ENCODE results near the gene CD300H.
"Not testable (repeated sequence)": the region's sequence is repeated elsewhere in the genome, so short reads cannot be mapped to it uniquely, and the experiment has no call there.

CD300H gene

GRCh38 chr17:74569020-74570003 lies 2.0 kb upstream of the CD300H start:
- no peak overlapping the region for H3K4me3 ChIP-seq (ENCODE audit: low read depth in 1 of 2, low read length in 2 of 2)
- no peak overlapping the region for H3K27ac ChIP-seq (ENCODE audit: low read depth, low read length)
- no peaks in the 10 kb centered on the region for H3K36me3 ChIP-seq (ENCODE audit: control insufficient read depth in 1 of 2, insufficient read depth in 2 of 2, low read length in 2 of 2)
- no peak overlapping the region for H3K9ac ChIP-seq (ENCODE audit: low read depth in 1 of 2, low read length in 2 of 2)
- H3K4me1 ChIP-seq (ENCODE audit: control insufficient read depth in 1 of 2, insufficient read depth in 2 of 2, low read length in 2 of 2): peaks cover 0 to 10% of the 10 kb centered on the region in 2 donors
- H3K27me3 ChIP-seq (ENCODE audit: control insufficient read depth in 1 of 2, insufficient read depth in 2 of 2, low read length in 2 of 2): peaks cover 2 to 7% of the 10 kb centered on the region in 2 donors
- H3K9me3 ChIP-seq (ENCODE audit: control insufficient read depth in 1 of 2, low read length in 2 of 2): no peaks in the 10 kb centered on the region

DNA sequence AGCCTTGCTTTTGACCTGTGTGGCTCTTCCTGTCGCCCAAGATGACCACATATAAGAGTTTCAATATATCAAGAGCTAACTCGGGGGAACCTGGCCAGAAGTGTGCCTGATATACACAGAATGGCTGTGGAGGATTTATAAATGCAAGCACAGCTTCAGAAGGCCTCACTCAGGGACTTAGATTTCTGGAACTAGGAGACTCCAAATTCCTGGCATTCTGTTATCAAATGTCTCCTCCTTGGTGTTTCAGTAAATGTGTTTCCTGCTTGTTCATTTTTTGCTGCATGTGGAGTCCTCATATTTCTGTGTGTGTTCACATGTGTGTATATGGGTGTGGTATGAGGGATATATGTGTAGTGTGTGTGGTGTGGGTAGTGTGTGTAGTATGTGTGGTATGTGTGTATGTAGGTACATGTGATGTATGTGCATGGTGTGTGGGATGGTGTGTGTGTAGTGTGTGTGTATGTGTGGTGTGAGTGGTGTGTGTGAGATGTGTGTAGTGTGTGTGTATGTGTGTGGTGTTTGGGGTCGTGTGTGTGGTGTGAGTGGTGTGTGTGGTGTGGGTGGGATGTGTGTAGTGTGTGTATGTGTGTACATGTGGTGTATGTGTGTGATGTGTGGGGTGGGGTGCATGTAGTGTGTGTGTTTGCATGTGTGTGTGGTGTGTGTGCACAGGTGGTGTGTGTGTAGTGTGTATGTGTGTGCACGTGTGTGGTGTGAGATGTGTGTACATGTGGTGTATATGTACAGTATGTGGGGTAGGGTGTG lies 981 bp upstream of the CD300H start:
- Histone ChIP-seq H3K9ac (ENCODE audit: low read depth in 1 of 2, low read length in 2 of 2) (no peak overlapping the region), H3K27me3 (ENCODE audit: control insufficient read depth in 1 of 2, insufficient read depth in 2 of 2, low read length in 2 of 2) (peaks cover 0 to 10% of the 10 kb centered on the region in 2 donors), H3K4me3 (ENCODE audit: low read depth in 1 of 2, low read length in 2 of 2) (no peak overlapping the region), H3K4me1 (ENCODE audit: control insufficient read depth in 1 of 2, insufficient read depth in 2 of 2, low read length in 2 of 2) (peaks cover 0 to 10% of the 10 kb centered on the region in 2 donors), H3K9me3 (ENCODE audit: control insufficient read depth in 1 of 2, low read length in 2 of 2) (no peaks in the 10 kb centered on the region), H3K27ac (ENCODE audit: low read depth, low read length) (no peak overlapping the region), H3K36me3 (ENCODE audit: control insufficient read depth in 1 of 2, insufficient read depth in 2 of 2, low read length in 2 of 2) (no peaks in the 10 kb centered on the region)

GRCh38 chr17:74566132-74566753 lies 1.1 kb downstream of the CD300H start:
- no peak overlapping the region for H3K9ac ChIP-seq (ENCODE audit: low read depth in 1 of 2, low read length in 2 of 2)
- H3K36me3 ChIP-seq (ENCODE audit: control insufficient read depth in 1 of 2, insufficient read depth in 2 of 2, low read length in 2 of 2): no peaks in the 10 kb centered on the region
- no peak overlapping the region for H3K4me3 ChIP-seq (ENCODE audit: low read depth in 1 of 2, low read length in 2 of 2)
- peaks cover 0 to 14% of the 10 kb centered on the region in 2 donors for H3K27me3 ChIP-seq (ENCODE audit: control insufficient read depth in 1 of 2, insufficient read depth in 2 of 2, low read length in 2 of 2)
- no peak overlapping the region for H3K27ac ChIP-seq (ENCODE audit: low read depth, low read length)
- peaks cover 0 to 10% of the 10 kb centered on the region in 2 donors for H3K4me1 ChIP-seq (ENCODE audit: control insufficient read depth in 1 of 2, insufficient read depth in 2 of 2, low read length in 2 of 2)
- H3K9me3 ChIP-seq (ENCODE audit: control insufficient read depth in 1 of 2, low read length in 2 of 2): no peaks in the 10 kb centered on the region

GRCh38 chr17:74565126-74565525 lies 2.2 kb downstream of the CD300H start:
- Histone ChIP-seq H3K27me3 (ENCODE audit: control insufficient read depth in 1 of 2, insufficient read depth in 2 of 2, low read length in 2 of 2) (peaks cover 0 to 14% of the 10 kb centered on the region in 2 donors), H3K9ac (ENCODE audit: low read depth in 1 of 2, low read length in 2 of 2) (no peak overlapping the region)

DNA sequence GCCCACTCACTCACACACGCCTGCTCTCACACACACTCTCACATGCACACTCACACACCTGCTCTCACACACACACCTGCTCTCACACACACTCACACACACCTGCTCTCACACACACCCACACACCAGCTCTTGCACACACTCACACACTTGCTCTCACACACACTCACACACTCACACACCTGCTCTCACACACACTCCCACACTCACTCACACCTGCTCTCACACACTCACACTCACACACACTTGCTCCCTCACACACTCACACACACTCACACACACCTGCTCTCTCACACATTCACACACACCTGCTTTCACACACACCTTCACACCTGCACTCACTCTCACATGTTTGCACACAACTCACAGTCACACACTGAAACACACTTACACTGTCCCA lies 4.0 kb downstream of the CD300H start:
- H3K9me3 ChIP-seq (ENCODE audit: control insufficient read depth in 1 of 2, low read length in 2 of 2): no peaks in the 10 kb centered on the region
- H3K4me3 ChIP-seq (ENCODE audit: low read depth in 1 of 2, low read length in 2 of 2): no peak overlapping the region
- H3K36me3 ChIP-seq (ENCODE audit: control insufficient read depth in 1 of 2, insufficient read depth in 2 of 2, low read length in 2 of 2): no peaks in the 10 kb centered on the region
- no peak overlapping the region for H3K9ac ChIP-seq (ENCODE audit: low read depth in 1 of 2, low read length in 2 of 2)
- no peak overlapping the region for H3K27ac ChIP-seq (ENCODE audit: low read depth, low read length)
- peaks cover 0 to under 1% of the 10 kb centered on the region in 2 donors for H3K4me1 ChIP-seq (ENCODE audit: control insufficient read depth in 1 of 2, insufficient read depth in 2 of 2, low read length in 2 of 2)
- peaks cover 0 to 12% of the 10 kb centered on the region in 2 donors for H3K27me3 ChIP-seq (ENCODE audit: control insufficient read depth in 1 of 2, insufficient read depth in 2 of 2, low read length in 2 of 2)

More at GRCh38 chr17:74565126-74565525, 2.2 kb downstream of the CD300H start:
- Histone ChIP-seq H3K4me3 (ENCODE audit: low read depth in 1 of 2, low read length in 2 of 2) (no peak overlapping the region), H3K4me1 (ENCODE audit: control insufficient read depth in 1 of 2, insufficient read depth in 2 of 2, low read length in 2 of 2) (peaks cover 0 to 10% of the 10 kb centered on the region in 2 donors), H3K9me3 (ENCODE audit: control insufficient read depth in 1 of 2, low read length in 2 of 2) (no peaks in the 10 kb centered on the region), H3K36me3 (ENCODE audit: control insufficient read depth in 1 of 2, insufficient read depth in 2 of 2, low read length in 2 of 2) (no peaks in the 10 kb centered on the region), H3K27ac (ENCODE audit: low read depth, low read length) (no peak overlapping the region)

DNA sequence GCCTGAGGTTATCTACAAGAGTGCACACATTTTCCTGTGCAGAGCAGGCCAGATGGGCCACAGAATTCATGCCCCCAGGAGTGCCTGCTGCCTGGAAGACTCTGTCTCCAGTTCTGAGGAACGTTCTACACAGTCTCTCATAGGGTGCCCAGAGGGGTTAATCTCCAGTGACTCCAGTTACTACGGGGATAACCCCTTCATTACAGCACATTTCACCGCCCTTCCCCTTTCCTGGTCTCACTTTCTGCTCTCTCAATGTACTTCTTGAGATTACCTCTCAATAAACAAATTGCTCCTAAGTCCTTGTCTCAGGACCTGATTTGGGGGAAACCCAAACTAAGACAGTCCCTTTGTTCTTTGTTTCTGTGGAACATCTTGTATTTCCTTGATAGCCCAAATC lies 5.7 kb downstream of the CD300H start:
- Histone ChIP-seq H3K36me3 (ENCODE audit: control insufficient read depth in 1 of 2, insufficient read depth in 2 of 2, low read length in 2 of 2) (no peaks in the 10 kb centered on the region), H3K27me3 (ENCODE audit: control insufficient read depth in 1 of 2, insufficient read depth in 2 of 2, low read length in 2 of 2) (peaks cover 0 to 7% of the 10 kb centered on the region in 2 donors), H3K27ac (ENCODE audit: low read depth, low read length) (no peak overlapping the region), H3K9ac (ENCODE audit: low read depth in 1 of 2, low read length in 2 of 2) (no peak overlapping the region), H3K4me3 (ENCODE audit: low read depth in 1 of 2, low read length in 2 of 2) (no peak overlapping the region), H3K9me3 (ENCODE audit: control insufficient read depth in 1 of 2, low read length in 2 of 2) (no peaks in the 10 kb centered on the region), H3K4me1 (ENCODE audit: control insufficient read depth in 1 of 2, insufficient read depth in 2 of 2, low read length in 2 of 2) (no peaks in the 10 kb centered on the region)

- Histone ChIP-seq H3K4me1 (ENCODE audit: control insufficient read depth in 1 of 2, insufficient read depth in 2 of 2, low read length in 2 of 2) (no peaks in the 10 kb centered on the region), H3K36me3 (ENCODE audit: control insufficient read depth in 1 of 2, insufficient read depth in 2 of 2, low read length in 2 of 2) (no peaks in the 10 kb centered on the region), H3K9ac (ENCODE audit: low read depth in 1 of 2, low read length in 2 of 2) (no peak overlapping the region), H3K27me3 (ENCODE audit: control insufficient read depth in 1 of 2, insufficient read depth in 2 of 2, low read length in 2 of 2) (peaks cover 0 to 7% of the 10 kb centered on the region in 2 donors), H3K9me3 (ENCODE audit: control insufficient read depth in 1 of 2, low read length in 2 of 2) (no peaks in the 10 kb centered on the region), H3K4me3 (ENCODE audit: low read depth in 1 of 2, low read length in 2 of 2) (no peak overlapping the region), H3K27ac (ENCODE audit: low read depth, low read length) (no peak overlapping the region)
These were observed 8.3 kb downstream of the CD300H start for GRCh38 chr17:74558882-74559519.

GRCh38 chr17:74558402-74558801 lies 8.9 kb downstream of the CD300H start:
- not testable (repeated sequence) for H3K36me3 ChIP-seq (ENCODE audit: control insufficient read depth in 1 of 2, insufficient read depth in 2 of 2, low read length in 2 of 2); H3K27me3 ChIP-seq (ENCODE audit: control insufficient read depth in 1 of 2, insufficient read depth in 2 of 2, low read length in 2 of 2); H3K9me3 ChIP-seq (ENCODE audit: control insufficient read depth in 1 of 2, low read length in 2 of 2); H3K4me1 ChIP-seq (ENCODE audit: control insufficient read depth in 1 of 2, insufficient read depth in 2 of 2, low read length in 2 of 2); H3K4me3 ChIP-seq (ENCODE audit: low read depth in 1 of 2, low read length in 2 of 2); H3K9ac ChIP-seq (ENCODE audit: low read depth in 1 of 2, low read length in 2 of 2); H3K27ac ChIP-seq (ENCODE audit: low read depth, low read length)

GRCh38 chr17:74555427-74555940 lies 11.8 kb downstream of the CD300H start:
- H3K27ac ChIP-seq (ENCODE audit: low read depth, low read length): no peak overlapping the region
- H3K36me3 ChIP-seq (ENCODE audit: control insufficient read depth in 1 of 2, insufficient read depth in 2 of 2, low read length in 2 of 2): no peaks in the 10 kb centered on the region
- no peak overlapping the region for H3K4me3 ChIP-seq (ENCODE audit: low read depth in 1 of 2, low read length in 2 of 2)
- peaks cover 0 to 4% of the 10 kb centered on the region in 2 donors for H3K27me3 ChIP-seq (ENCODE audit: control insufficient read depth in 1 of 2, insufficient read depth in 2 of 2, low read length in 2 of 2)
- no peak overlapping the region for H3K9ac ChIP-seq (ENCODE audit: low read depth in 1 of 2, low read length in 2 of 2)
- no peaks in the 10 kb centered on the region for H3K9me3 ChIP-seq (ENCODE audit: control insufficient read depth in 1 of 2, low read length in 2 of 2)
- H3K4me1 ChIP-seq (ENCODE audit: control insufficient read depth in 1 of 2, insufficient read depth in 2 of 2, low read length in 2 of 2): no peaks in the 10 kb centered on the region

Data from duodenal mucosa (tissue), 2 donors.